ENCODE data around the gene ODAD2. TPM values are rescaled to one million over a fixed set of nuclear protein-coding genes. Genes with fewer than 3 reads are reported as not detected.
"Not testable (repeated sequence)": the region's sequence is repeated elsewhere in the genome, so short reads cannot be mapped to it uniquely, and the experiment has no call there.

ODAD2 gene
- total RNA-seq, 1 donor from 2014 or later, result not detected

GRCh38 chr10:28008054-28008453 is 9.2 kb upstream of the ODAD2 start:
- intact Hi-C loops (cut with DNase I), result no loop called here
- H3K36me3 ChIP-seq, result no peaks in the 10 kb centered on the region
- no peak for TF ChIP-seq CTCF (IDR thresholded peaks at IDR 0.05)
- DNase-seq (ENCODE audit: low spot score in 2 of 2), result no peak
- no peaks in the 10 kb centered on the region for H3K9me3 ChIP-seq
- H3K4me1 ChIP-seq, result no peaks in the 10 kb centered on the region
- H3K27me3 ChIP-seq, result no peaks in the 10 kb centered on the region
- no peak overlapping the region for H3K4me3 ChIP-seq
- no peak overlapping the region for H3K27ac ChIP-seq

DNA sequence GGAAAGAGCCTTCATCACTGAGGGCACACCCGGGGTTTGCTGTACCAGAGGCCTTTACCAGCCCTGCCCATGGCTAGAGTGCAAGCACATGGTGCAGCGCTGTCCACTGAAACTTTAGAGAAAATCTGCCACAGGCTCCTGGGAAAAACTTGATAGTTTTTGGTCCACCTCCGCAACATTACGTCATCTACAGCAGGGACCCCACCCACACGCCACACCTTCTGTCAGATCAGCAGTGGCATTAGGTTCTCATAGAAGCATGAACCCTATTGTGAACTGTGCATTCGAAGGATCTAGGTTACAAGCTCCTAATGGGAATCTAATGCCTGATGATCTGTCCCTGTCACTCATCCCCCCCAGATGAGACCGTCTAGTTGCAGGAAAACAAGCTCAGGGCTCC is 2.5 kb upstream of the ODAD2 start:
- no peaks in the 10 kb centered on the region for H3K27me3 ChIP-seq
- intact Hi-C loops (cut with DNase I), result no loop called here
- no peak overlapping the region for H3K27ac ChIP-seq
- no peaks in the 10 kb centered on the region for H3K4me1 ChIP-seq
- no peak for TF ChIP-seq CTCF (IDR thresholded peaks at IDR 0.05)
- H3K9me3 ChIP-seq, result no peaks in the 10 kb centered on the region
- H3K36me3 ChIP-seq, result no peaks in the 10 kb centered on the region
- no peak overlapping the region for H3K4me3 ChIP-seq
- DNase-seq (ENCODE audit: low spot score in 2 of 2), result no peak

GRCh38 chr10:27998178-27998953 is 513 bp downstream of the ODAD2 start:
- intact Hi-C loops (cut with DNase I), result no loop called here
- H3K4me3 ChIP-seq, result peak overlapping the region; percentile 75
- H3K9me3 ChIP-seq, result no peaks in the 10 kb centered on the region
- no peak for DNase-seq (ENCODE audit: low spot score in 2 of 2)
- H3K27me3 ChIP-seq, result no peaks in the 10 kb centered on the region
- no peaks in the 10 kb centered on the region for H3K4me1 ChIP-seq
- no peaks in the 10 kb centered on the region for H3K36me3 ChIP-seq
- H3K27ac ChIP-seq, result peak overlapping the region in 1 of 2 donors; percentile 6
- no peak for TF ChIP-seq CTCF (IDR thresholded peaks at IDR 0.05)

DNA sequence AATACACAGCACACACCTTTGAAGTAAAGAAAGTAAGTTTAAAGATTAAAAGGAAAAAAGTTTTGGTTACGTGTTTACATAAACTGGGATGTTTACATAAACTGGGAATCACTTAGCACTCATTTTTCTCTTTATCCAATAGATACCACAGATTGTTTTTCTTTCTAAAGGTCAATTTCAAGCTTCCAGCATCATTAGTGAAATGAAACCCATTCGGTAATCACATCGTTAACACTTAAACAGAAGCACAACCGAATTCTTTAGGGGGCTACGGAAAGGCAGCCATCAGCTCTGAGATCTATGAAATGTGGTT is 1.1 kb downstream of the ODAD2 start:
- peak overlapping the region in 1 of 2 donors; percentile 6 for H3K27ac ChIP-seq

DNA sequence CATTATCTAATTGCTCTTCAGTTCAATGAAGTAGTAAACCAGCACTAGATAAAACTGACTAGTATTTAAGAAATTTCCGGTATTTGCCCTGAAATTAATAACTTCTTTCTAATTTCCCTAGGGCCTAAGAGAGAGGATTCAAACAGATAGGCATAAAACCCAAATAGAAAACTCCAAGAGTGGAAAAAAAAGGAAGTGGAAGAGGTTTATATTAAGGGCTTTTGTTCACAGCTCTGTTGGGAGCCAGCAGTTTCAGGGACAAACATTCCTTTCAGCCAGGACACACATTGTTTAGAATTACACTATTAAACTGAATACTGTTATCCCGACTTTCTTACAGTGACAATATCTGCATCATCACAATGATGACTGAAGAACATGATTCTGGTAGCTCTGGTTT is 3.6 kb downstream of the ODAD2 start:
- Histone ChIP-seq H3K36me3 (no peaks in the 10 kb centered on the region), H3K9me3 (no peaks in the 10 kb centered on the region), H3K27me3 (no peaks in the 10 kb centered on the region), H3K27ac (no peak overlapping the region), H3K4me3 (no peak overlapping the region), H3K4me1 (no peaks in the 10 kb centered on the region)
- no peak for DNase-seq (ENCODE audit: low spot score in 2 of 2)
- intact Hi-C loops (cut with DNase I), result no loop called here
- TF ChIP-seq CTCF (IDR thresholded peaks at IDR 0.05), result no peak

More for the DNA sequence above, 1.1 kb downstream of the ODAD2 start:
- no peak for DNase-seq (ENCODE audit: low spot score in 2 of 2)
- Histone ChIP-seq H3K4me3 (peak overlapping the region; percentile 75), H3K27me3 (no peaks in the 10 kb centered on the region), H3K4me1 (no peaks in the 10 kb centered on the region), H3K9me3 (no peaks in the 10 kb centered on the region), H3K36me3 (no peaks in the 10 kb centered on the region)
- intact Hi-C loops (cut with DNase I), result no loop called here
- TF ChIP-seq CTCF (IDR thresholded peaks at IDR 0.05), result no peak

DNA sequence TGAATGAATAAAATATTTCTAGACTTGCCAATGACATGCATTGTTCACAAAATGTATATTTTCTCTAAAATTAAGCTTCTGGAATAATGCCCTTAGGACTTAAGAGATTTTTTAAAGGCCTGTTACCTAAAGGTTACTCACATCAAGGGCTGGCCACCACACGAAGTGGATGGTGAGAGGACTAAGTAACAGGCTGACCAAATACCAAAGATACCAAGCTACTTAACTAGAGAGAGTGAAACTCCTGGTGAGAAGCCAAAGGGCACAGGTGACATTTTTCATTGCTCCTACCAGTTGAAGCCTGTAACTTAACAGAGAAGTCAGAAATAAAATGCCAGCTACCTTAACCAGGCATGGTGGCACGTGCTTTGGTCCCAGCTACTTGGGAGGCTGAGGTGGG is 9.5 kb downstream of the ODAD2 start:
- H3K36me3 ChIP-seq; H3K9me3 ChIP-seq; H3K4me1 ChIP-seq; H3K4me3 ChIP-seq; intact Hi-C loops (cut with DNase I); DNase-seq (ENCODE audit: low spot score in 2 of 2); H3K27me3 ChIP-seq; H3K27ac ChIP-seq: not testable (repeated sequence)

Data from ascending aorta (tissue), 2 donors.